SIG-M5 treated with dmso at 0.1 percent for 504 hours (cell line): Measurements from ENCODE around the gene LDLRAD3.

Experiments used
- DNase-seq: peaks from one replicate; lab custom pipeline; 2025; ENCODE audit not compliant: unreplicated experiment; lab: John Stamatoyannopoulos, UW

The LDLRAD3 gene

GRCh38 chr11:36014898-36015665 is 71.2 kb downstream of the LDLRAD3 start:
- no peak for DNase-seq

GRCh38 chr11:36015799-36016198 is 71.9 kb downstream of the LDLRAD3 start:
- DNase-seq: no peak

GRCh38 chr11:36016263-36016662 is 72.4 kb downstream of the LDLRAD3 start:
- no peak for DNase-seq

GRCh38 chr11:36016709-36017108 is 72.8 kb downstream of the LDLRAD3 start:
- DNase-seq: no peak

- DNase-seq: no peak
These were observed 75.2 kb downstream of the LDLRAD3 start for GRCh38 chr11:36019005-36019596.

GRCh38 chr11:36019722-36020121 is 75.9 kb downstream of the LDLRAD3 start:
- no peak for DNase-seq

- no peak for DNase-seq
These were observed 79.0 kb downstream of the LDLRAD3 start for GRCh38 chr11:36022882-36023281.

GRCh38 chr11:36023922-36024321 is 80.1 kb downstream of the LDLRAD3 start:
- DNase-seq: no peak

- DNase-seq: no peak
These were observed 80.9 kb downstream of the LDLRAD3 start for GRCh38 chr11:36024716-36025115.

- DNase-seq: no peak
These were observed 82.6 kb downstream of the LDLRAD3 start for GRCh38 chr11:36026315-36026968.

- no peak for DNase-seq
These were observed 83.9 kb downstream of the LDLRAD3 start for GRCh38 chr11:36027731-36028130.

GRCh38 chr11:36029616-36030015 is 85.8 kb downstream of the LDLRAD3 start:
- no peak for DNase-seq

- no peak for DNase-seq
These were observed 86.9 kb downstream of the LDLRAD3 start for GRCh38 chr11:36030731-36031281.

GRCh38 chr11:36033082-36033751 is 89.4 kb downstream of the LDLRAD3 start:
- DNase-seq: no peak

- no peak for DNase-seq
These were observed 90.1 kb downstream of the LDLRAD3 start for GRCh38 chr11:36033936-36034335.

GRCh38 chr11:36034551-36035331 is 90.9 kb downstream of the LDLRAD3 start:
- peak; percentile 32 for DNase-seq

- DNase-seq: no peak
These were observed 91.6 kb downstream of the LDLRAD3 start for GRCh38 chr11:36035454-36035853.

- DNase-seq: no peak
These were observed 92.1 kb downstream of the LDLRAD3 start for GRCh38 chr11:36035999-36036398.

- DNase-seq: no peak
These were observed 93.2 kb downstream of the LDLRAD3 start for GRCh38 chr11:36037031-36037430.

GRCh38 chr11:36038541-36038940 is 94.7 kb downstream of the LDLRAD3 start:
- DNase-seq: no peak

- DNase-seq: no peak
These were observed 95.6 kb downstream of the LDLRAD3 start for GRCh38 chr11:36039471-36039870.
